Measurements from ENCODE around the gene PDE1A. TPM values are rescaled to one million over a fixed set of nuclear protein-coding genes. Genes with fewer than 3 reads are reported as not detected.

Gene PDE1A
- total and polyA plus RNA-seq, 8 donors = 0.60 to 4.2 (median 1.6) TPM

- FAIRE-seq (no peak), DNase-seq (no peak), ATAC-seq (no peak)
- no peak overlapping the region for H3K4me3 ChIP-seq
- intact Hi-C loops (cut with DNase I) = no loop called here
- H3K4me1 ChIP-seq = no peaks in the 10 kb centered on the region
- no peak overlapping the region for H3K27ac ChIP-seq
- no peak for TF ChIP-seq CTCF (IDR thresholded peaks at IDR 0.05)
- H3K9me3 ChIP-seq = no peaks in the 10 kb centered on the region
- H3K36me3 ChIP-seq = no peaks in the 10 kb centered on the region
- H3K27me3 ChIP-seq = no peaks in the 10 kb centered on the region
Observed at GRCh38 chr2:182179176-182179575, 247.7 kb downstream of the PDE1A start.

GRCh38 chr2:182173944-182174622 lies 252.8 kb downstream of the PDE1A start:
- no peak for TF ChIP-seq CTCF (IDR thresholded peaks at IDR 0.05)
- FAIRE-seq (no peak), DNase-seq (no peak), ATAC-seq (no peak)
- Histone ChIP-seq H3K4me3 (no peak overlapping the region), H3K4me1 (no peaks in the 10 kb centered on the region), H3K36me3 (no peaks in the 10 kb centered on the region), H3K27me3 (no peaks in the 10 kb centered on the region), H3K27ac (no peak overlapping the region), H3K9me3 (no peaks in the 10 kb centered on the region)
- 44 to 55% methylated on average over 5 of the region's 5 CpGs for WGBS, 2 donors
- intact Hi-C loops (cut with DNase I) = no loop called here

GRCh38 chr2:182170341-182170740 lies 256.5 kb downstream of the PDE1A start:
- Histone ChIP-seq H3K27ac (no peak overlapping the region), H3K4me1 (no peaks in the 10 kb centered on the region), H3K36me3 (no peaks in the 10 kb centered on the region), H3K4me3 (no peak overlapping the region), H3K27me3 (no peaks in the 10 kb centered on the region), H3K9me3 (no peaks in the 10 kb centered on the region)
- DNase-seq (no peak), FAIRE-seq (no peak), ATAC-seq (no peak)
- intact Hi-C loops (cut with DNase I) = no loop called here
- WGBS, 2 donors = 79 to 86% methylated on average over 3 of the region's 3 CpGs
- no peak for TF ChIP-seq CTCF (IDR thresholded peaks at IDR 0.05)

GRCh38 chr2:182167882-182168281 lies 259.0 kb downstream of the PDE1A start:
- no peak for TF ChIP-seq CTCF (IDR thresholded peaks at IDR 0.05)
- intact Hi-C loops (cut with DNase I) = no loop called here
- Histone ChIP-seq H3K4me3 (no peak overlapping the region), H3K27me3 (no peaks in the 10 kb centered on the region), H3K27ac (no peak overlapping the region), H3K36me3 (no peaks in the 10 kb centered on the region), H3K4me1 (no peaks in the 10 kb centered on the region), H3K9me3 (no peaks in the 10 kb centered on the region)
- DNase-seq = no peak
- FAIRE-seq = no peak
- 72 to 78% methylated on average over 4 of the region's 4 CpGs for WGBS, 2 donors
- no peak for ATAC-seq

- Histone ChIP-seq H3K27ac (no peak overlapping the region), H3K9me3 (no peaks in the 10 kb centered on the region), H3K4me3 (no peak overlapping the region), H3K4me1 (no peaks in the 10 kb centered on the region), H3K36me3 (no peaks in the 10 kb centered on the region), H3K27me3 (no peaks in the 10 kb centered on the region)
- no peak for TF ChIP-seq CTCF (IDR thresholded peaks at IDR 0.05)
- 60 to 70% methylated on average over 2 of the region's 2 CpGs for WGBS, 2 donors
- intact Hi-C loops (cut with DNase I) = no loop called here
- no peak for ATAC-seq
- DNase-seq = no peak
- FAIRE-seq = no peak
Observed at GRCh38 chr2:182166841-182167240, 260.0 kb downstream of the PDE1A start.
